ENCODE results near the gene MAGI1.
"Not testable (repeated sequence)": the region's sequence is repeated elsewhere in the genome, so short reads cannot be mapped to it uniquely, and the experiment has no call there.

Gene MAGI1

GRCh38 chr3:65625305-65625704 is 413.4 kb downstream of the MAGI1 start:
- Mint-ChIP-seq H3K9me3 (peaks cover 2% of the 10 kb centered on the region), H3K27me3 (no peaks in the 10 kb centered on the region), H3K4me3 (no peak overlapping the region), H3K4me1 (no peaks in the 10 kb centered on the region), H3K36me3 (no peaks in the 10 kb centered on the region), H3K27ac (no peak overlapping the region)
- no peak for ATAC-seq

- ATAC-seq: no peak
- Mint-ChIP-seq H3K9me3 (no peaks in the 10 kb centered on the region), H3K36me3 (no peaks in the 10 kb centered on the region), H3K27me3 (no peaks in the 10 kb centered on the region), H3K4me3 (no peak overlapping the region), H3K27ac (no peak overlapping the region), H3K4me1 (no peaks in the 10 kb centered on the region)
Observed at GRCh38 chr3:65623362-65623761, 415.4 kb downstream of the MAGI1 start.

DNA sequence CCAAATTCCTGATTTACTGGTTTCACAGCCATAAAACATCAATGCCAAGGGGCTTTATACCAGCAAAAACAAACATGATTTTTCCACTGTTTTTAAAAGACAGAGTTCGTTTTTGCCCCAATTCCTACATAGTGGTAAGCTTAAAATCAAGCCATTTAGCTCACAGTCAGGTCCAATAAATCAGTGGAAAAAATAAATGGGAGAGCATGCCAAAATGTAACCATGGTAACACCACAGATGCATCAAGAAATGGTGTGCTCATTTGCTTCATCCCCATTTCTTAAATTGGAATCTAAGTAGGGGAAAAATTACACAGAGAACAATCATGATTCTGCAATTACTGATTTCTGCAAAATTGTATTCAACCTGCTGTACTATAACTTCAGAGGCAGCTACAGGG is 418.8 kb downstream of the MAGI1 start:
- ATAC-seq: no peak
- Mint-ChIP-seq H3K27me3 (no peaks in the 10 kb centered on the region), H3K4me1 (no peaks in the 10 kb centered on the region), H3K36me3 (no peaks in the 10 kb centered on the region), H3K4me3 (no peak overlapping the region), H3K9me3 (peaks cover 2% of the 10 kb centered on the region), H3K27ac (no peak overlapping the region)

DNA sequence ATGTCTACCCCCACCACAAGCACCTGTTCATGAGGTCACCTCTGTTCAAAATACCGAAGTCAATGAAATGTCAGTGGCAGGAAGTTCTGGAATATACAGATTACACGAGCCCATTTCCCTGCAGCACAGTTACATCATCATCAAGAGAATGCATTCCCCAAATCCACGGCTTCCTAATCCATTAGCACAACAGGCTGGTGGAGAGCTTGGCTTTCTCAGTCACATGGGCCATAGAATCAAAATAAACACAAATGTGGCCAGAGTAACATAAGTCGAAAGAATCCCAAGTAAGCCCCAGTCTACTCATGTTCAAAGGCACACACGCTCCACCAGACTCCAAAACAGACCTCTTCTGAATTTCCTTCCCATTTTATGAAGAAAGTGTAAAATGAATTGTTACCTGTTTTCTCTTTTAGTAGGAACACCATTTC is 419.3 kb downstream of the MAGI1 start:
- H3K27me3 Mint-ChIP-seq: no peaks in the 10 kb centered on the region
- no peak overlapping the region for H3K27ac Mint-ChIP-seq
- H3K9me3 Mint-ChIP-seq: peaks cover 2% of the 10 kb centered on the region
- no peaks in the 10 kb centered on the region for H3K36me3 Mint-ChIP-seq
- H3K4me3 Mint-ChIP-seq: no peak overlapping the region
- no peaks in the 10 kb centered on the region for H3K4me1 Mint-ChIP-seq
- no peak for ATAC-seq

- Mint-ChIP-seq H3K4me1 (no peaks in the 10 kb centered on the region), H3K36me3 (no peaks in the 10 kb centered on the region), H3K4me3 (no peak overlapping the region), H3K9me3 (peaks cover 2% of the 10 kb centered on the region), H3K27ac (no peak overlapping the region), H3K27me3 (no peaks in the 10 kb centered on the region)
- no peak for ATAC-seq
Observed at GRCh38 chr3:65618599-65618998, 420.1 kb downstream of the MAGI1 start.

DNA sequence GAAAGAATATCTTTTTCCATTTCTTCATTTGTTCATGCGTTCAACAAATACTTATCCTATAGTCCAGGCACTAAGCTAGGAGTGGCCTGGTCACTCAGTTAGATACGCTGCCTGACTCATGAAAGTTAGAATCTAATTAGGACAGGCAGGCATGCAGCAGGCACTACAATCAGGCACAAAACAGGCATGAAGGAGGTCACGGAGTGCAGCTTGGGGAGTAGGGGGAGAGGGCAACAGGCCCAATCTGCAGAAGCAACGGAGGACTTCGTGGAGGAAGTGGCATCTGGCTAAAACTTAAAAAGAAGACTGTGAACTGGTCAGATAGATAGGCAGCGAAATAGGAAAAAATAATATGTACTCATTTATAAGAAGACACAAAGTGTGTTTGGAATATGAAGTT is 420.9 kb downstream of the MAGI1 start:
- Mint-ChIP-seq H3K27ac (no peak overlapping the region), H3K4me3 (no peak overlapping the region), H3K27me3 (no peaks in the 10 kb centered on the region), H3K4me1 (no peaks in the 10 kb centered on the region), H3K9me3 (peaks cover 2% of the 10 kb centered on the region), H3K36me3 (no peaks in the 10 kb centered on the region)
- ATAC-seq: no peak

DNA sequence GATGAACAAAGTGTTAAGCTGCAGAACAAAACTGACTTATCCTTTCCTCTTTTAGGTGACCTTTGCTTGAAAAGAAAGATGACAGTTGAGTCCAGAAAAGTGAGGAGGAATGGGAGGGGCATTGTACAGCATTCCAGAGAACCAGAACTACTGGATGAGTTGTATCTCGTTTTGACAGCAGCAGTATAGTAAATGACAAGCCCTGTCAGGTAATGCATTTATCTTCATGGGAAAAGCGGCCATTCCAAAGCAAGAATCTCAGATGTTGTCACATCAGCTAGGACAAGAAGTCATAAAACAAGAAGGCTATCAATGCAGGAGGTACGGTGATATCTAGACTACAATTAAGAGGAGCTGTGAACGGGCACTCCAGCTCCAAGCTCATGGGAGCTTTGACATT is 421.5 kb downstream of the MAGI1 start:
- H3K27ac Mint-ChIP-seq: no peak overlapping the region

GRCh38 chr3:65616563-65616962 is 422.2 kb downstream of the MAGI1 start:
- Mint-ChIP-seq H3K27ac (no peak overlapping the region), H3K27me3 (no peaks in the 10 kb centered on the region), H3K36me3 (no peaks in the 10 kb centered on the region), H3K4me1 (no peaks in the 10 kb centered on the region), H3K4me3 (no peak overlapping the region), H3K9me3 (peaks cover 2% of the 10 kb centered on the region)
- ATAC-seq: no peak

More for the DNA sequence above, 421.5 kb downstream of the MAGI1 start:
- Mint-ChIP-seq H3K36me3 (no peaks in the 10 kb centered on the region), H3K27me3 (no peaks in the 10 kb centered on the region), H3K9me3 (peaks cover 2% of the 10 kb centered on the region), H3K4me3 (no peak overlapping the region), H3K4me1 (no peaks in the 10 kb centered on the region)
- no peak for ATAC-seq

GRCh38 chr3:65615329-65615728 is 423.4 kb downstream of the MAGI1 start:
- Mint-ChIP-seq H3K27ac (no peak overlapping the region), H3K27me3 (no peaks in the 10 kb centered on the region), H3K4me1 (no peaks in the 10 kb centered on the region), H3K4me3 (no peak overlapping the region), H3K36me3 (no peaks in the 10 kb centered on the region), H3K9me3 (peaks cover 2% of the 10 kb centered on the region)
- no peak for ATAC-seq

DNA sequence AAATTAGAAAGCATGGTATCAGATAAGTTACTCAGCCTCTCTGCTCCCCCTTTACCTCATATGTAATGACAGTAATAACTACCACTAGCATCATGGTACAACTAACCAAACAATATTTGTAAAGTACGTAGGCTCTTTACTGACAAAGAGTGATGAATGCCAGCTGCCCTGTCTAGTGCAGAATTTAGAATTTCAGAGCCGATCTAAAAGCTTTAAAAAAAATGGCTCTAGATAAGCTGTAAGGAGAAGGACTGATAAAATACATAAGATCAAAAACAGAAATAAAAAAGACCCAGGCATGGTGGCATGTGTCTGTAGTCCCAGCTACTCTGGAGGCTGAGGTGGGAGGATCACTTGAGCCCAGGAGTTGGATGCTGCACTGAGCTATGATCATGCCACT is 424.1 kb downstream of the MAGI1 start:
- no peak for ATAC-seq
- Mint-ChIP-seq H3K27me3 (no peaks in the 10 kb centered on the region), H3K4me3 (no peak overlapping the region), H3K9me3 (peaks cover 2% of the 10 kb centered on the region), H3K4me1 (no peaks in the 10 kb centered on the region), H3K36me3 (no peaks in the 10 kb centered on the region), H3K27ac (no peak overlapping the region)

DNA sequence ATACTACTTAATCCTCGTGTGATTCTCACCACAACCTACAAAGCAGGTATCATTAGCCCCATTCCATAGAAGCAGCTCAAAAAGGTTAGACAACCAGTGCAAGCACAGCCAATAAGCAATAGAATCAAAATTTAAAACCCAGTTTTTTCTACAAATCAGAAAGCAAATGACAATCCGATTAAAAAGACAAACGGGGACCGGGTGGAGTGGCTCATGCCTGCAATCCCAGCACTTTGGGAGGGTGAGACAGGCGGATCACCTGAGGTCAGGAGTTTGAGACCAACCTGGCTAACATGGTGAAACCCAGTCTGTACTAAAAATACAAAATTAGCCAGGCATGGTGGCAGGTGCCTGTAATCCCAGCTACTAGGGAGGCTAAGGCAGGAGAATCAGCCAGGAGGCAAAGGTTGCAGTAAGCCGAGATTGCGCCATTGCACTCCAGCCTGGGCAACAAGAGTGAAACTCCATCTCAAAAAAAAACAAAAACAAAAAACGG is 430.7 kb downstream of the MAGI1 start:
- not testable (repeated sequence) for H3K9me3 Mint-ChIP-seq, H3K36me3 Mint-ChIP-seq, ATAC-seq, H3K27me3 Mint-ChIP-seq, H3K4me3 Mint-ChIP-seq, H3K27ac Mint-ChIP-seq, H3K4me1 Mint-ChIP-seq

GRCh38 chr3:65607101-65607500 is 431.6 kb downstream of the MAGI1 start:
- H3K4me1 Mint-ChIP-seq: no peaks in the 10 kb centered on the region
- H3K27ac Mint-ChIP-seq: no peak overlapping the region
- no peaks in the 10 kb centered on the region for H3K9me3 Mint-ChIP-seq
- H3K4me3 Mint-ChIP-seq: no peak overlapping the region
- H3K27me3 Mint-ChIP-seq: no peaks in the 10 kb centered on the region
- no peak for ATAC-seq
- no peaks in the 10 kb centered on the region for H3K36me3 Mint-ChIP-seq

DNA sequence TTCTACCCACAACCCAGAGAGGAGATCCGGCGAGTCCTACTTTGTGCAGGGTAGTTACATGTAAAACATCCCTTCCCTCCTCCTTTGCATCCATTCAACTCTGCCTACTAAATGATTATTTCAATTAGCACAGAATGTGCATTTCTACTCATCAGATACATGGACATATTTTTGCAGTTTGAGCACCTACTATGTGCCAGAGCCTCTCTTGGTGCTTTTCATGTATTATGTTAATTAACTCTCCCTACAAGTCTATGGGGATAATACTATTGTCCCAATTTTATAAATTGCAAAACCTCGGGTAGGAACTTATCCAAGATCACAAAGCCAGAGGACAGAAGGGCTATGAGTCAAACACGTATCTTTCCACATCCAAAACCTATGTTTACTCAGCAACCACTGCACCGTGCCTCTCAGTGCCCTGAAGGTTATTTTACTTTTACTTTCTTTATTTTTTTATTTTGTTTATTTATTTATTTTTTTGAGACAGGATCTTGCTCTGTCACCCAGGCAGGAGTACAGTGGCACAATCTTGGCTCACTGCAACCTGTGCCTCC is 432.8 kb downstream of the MAGI1 start:
- ATAC-seq: no peak
- H3K36me3 Mint-ChIP-seq: no peaks in the 10 kb centered on the region

DNA sequence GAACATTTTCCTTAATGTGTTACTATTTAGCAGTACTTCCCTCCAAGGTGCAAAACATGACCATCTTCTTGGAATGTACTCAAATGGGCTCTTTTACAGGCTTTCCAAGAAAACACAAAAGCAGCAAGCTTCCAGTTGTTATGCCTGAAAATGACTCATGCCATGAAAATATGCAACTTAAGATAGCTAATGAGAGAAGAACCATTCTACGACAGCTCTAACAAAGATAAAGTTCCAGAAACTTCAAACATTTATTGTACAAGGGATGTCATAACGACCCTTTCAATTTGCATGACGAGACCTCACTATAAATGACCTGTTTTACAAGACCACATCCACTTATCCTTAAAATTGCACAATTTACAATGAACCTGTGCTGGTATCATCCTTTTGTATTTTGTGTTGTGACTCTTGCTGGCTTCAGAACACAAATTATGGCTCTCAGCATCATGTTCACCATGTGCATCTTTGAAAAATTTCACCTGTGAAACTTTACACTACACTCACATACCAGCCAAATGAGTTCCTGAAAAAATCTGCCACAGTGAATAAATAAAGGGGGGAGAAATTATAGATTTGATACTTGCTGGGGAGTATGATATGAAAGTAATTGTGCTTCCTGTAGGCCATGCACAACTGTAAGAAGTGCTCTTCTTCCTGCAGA is 433.7 kb downstream of the MAGI1 start:
- Mint-ChIP-seq H3K27ac (no peak overlapping the region), H3K9me3 (no peaks in the 10 kb centered on the region), H3K27me3 (no peaks in the 10 kb centered on the region), H3K36me3 (no peaks in the 10 kb centered on the region), H3K4me3 (no peak overlapping the region), H3K4me1 (no peaks in the 10 kb centered on the region)
- no peak for ATAC-seq

More for the DNA sequence above, 432.8 kb downstream of the MAGI1 start:
- no peaks in the 10 kb centered on the region for H3K27me3 Mint-ChIP-seq
- H3K27ac Mint-ChIP-seq: no peak overlapping the region
- no peaks in the 10 kb centered on the region for H3K4me1 Mint-ChIP-seq
- H3K9me3 Mint-ChIP-seq: no peaks in the 10 kb centered on the region
- H3K4me3 Mint-ChIP-seq: no peak overlapping the region

DNA sequence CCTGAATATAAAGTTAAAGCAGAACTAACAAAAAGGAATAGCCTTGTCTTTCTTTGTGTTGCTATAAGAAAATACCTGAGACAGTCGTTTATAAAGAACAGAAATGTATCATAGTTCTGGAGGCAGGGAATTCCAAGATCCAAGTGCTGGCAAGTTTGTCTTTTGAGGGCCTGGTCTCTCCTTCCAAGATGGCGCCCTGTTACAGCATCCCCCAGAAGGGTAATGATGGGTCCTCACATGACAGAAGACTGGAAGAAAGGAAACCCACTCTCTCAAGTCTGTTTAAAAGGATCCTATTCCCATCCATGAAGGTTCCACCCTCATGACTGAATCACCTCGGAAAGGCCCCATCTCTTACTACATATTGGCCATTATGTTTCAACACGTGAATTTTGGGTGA is 435.1 kb downstream of the MAGI1 start:
- Mint-ChIP-seq H3K9me3 (no peaks in the 10 kb centered on the region), H3K4me1 (no peaks in the 10 kb centered on the region), H3K36me3 (no peaks in the 10 kb centered on the region), H3K27me3 (no peaks in the 10 kb centered on the region), H3K4me3 (no peak overlapping the region), H3K27ac (no peak overlapping the region)
- ATAC-seq: no peak

DNA sequence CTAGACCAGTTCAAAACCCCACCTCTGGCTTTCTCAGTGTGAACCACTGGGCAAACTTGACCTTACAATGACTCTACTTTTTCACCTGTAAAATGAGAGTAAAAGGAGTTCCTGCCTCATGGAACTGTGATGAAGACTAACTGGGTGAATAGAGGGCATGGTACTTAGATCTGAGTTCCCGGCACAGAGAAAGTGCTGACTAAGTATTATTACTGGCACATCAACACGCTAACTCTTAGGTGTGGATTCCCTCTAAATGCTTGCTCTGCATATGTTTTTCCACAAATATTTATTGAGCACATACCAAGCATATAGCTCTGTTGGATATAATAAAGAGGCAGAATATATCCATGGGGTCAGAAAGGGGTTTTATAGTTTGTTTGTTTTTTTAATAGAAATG is 437.8 kb downstream of the MAGI1 start:
- H3K36me3 Mint-ChIP-seq: no peaks in the 10 kb centered on the region

More for the DNA sequence above, 437.8 kb downstream of the MAGI1 start:
- no peaks in the 10 kb centered on the region for H3K9me3 Mint-ChIP-seq
- peaks cover 16% of the 10 kb centered on the region for H3K27me3 Mint-ChIP-seq
- no peak overlapping the region for H3K4me3 Mint-ChIP-seq
- no peak for ATAC-seq
- no peaks in the 10 kb centered on the region for H3K4me1 Mint-ChIP-seq
- H3K27ac Mint-ChIP-seq: no peak overlapping the region
